ENCODE data around the gene ZC3HAV1. TPM values are rescaled to one million over a fixed set of nuclear protein-coding genes. Genes with fewer than 3 reads are reported as not detected.

ZC3HAV1 gene
- total and polyA plus RNA-seq, 10 of the 15 experiments (the other 5 are each of a cell fraction or from before 2014, with no cell fraction given): 18.5 to 55.3 (median 44.7) TPM

GRCh38 chr7:139087212-139087611, 22.3 kb downstream of the ZC3HAV1 start (continued):
- TF ChIP-seq CEBPZ (IDR thresholded peaks at IDR 0.05; ENCODE audit: low read depth, low read length) (no peak), PAX5 (IDR thresholded peaks at IDR 0.05; ENCODE audit: borderline replicate concordance, low read depth, low read length) (no peak)

GRCh38 chr7:139086454-139086853, 23.1 kb downstream of the ZC3HAV1 start:
- no peaks in the 10 kb centered on the region for H4K20me1 ChIP-seq (ENCODE audit: control insufficient read depth, insufficient read depth)
- in situ Hi-C loops (cut with MboI): no loop called here

More at GRCh38 chr7:139086454-139086853, 23.1 kb downstream of the ZC3HAV1 start:
- H3K4me3 ChIP-seq: no peak overlapping the region
- no peak overlapping the region for H3K27ac ChIP-seq (ENCODE audit: control insufficient read depth, insufficient read depth)
- no peak for ATAC-seq
- no peak overlapping the region for H3K4me2 ChIP-seq (ENCODE audit: control insufficient read depth, insufficient read depth)
- H3K9ac ChIP-seq (ENCODE audit: control insufficient read depth, insufficient read depth, low read length): no peak overlapping the region
- no peaks in the 10 kb centered on the region for H3K4me1 ChIP-seq (ENCODE audit: control insufficient read depth, insufficient read depth, low read length)
- ChIA-PET POLR2A (interaction anchor here (1.2 kb wide), 1 partner anchor 8 kb away, joined by 6 read pairs; no protein-coding TSS in a partner anchor), SMC1A (ENCODE audit: uncharacterized antibody, unreplicated experiment) (interaction anchor here (0.6 kb wide), 1 partner anchor 65 kb away, joined by 3 read pairs; no protein-coding TSS in a partner anchor), RAD21 (ENCODE audit: unreplicated experiment) (interaction anchor here (0.5 kb wide), 1 partner anchor 1726 kb away, joined by 3 read pairs; no protein-coding TSS in a partner anchor), CTCF (interaction anchor here (0.6 to 3.7 kb wide), 2 partner anchors 11 to 86 kb away, joined by 3 to 23 read pairs; no protein-coding TSS in a partner anchor)
- intact Hi-C loops (cut with micrococcal nuclease; ENCODE audit: unreplicated experiment): no loop called here
- peaks cover 17 to 51% of the 10 kb centered on the region in 2 experiments for H3K36me3 ChIP-seq (ENCODE audit: control insufficient read depth in 2 of 2, insufficient read depth in 2 of 2, low read length in 1 of 2)
- no peak for DNase-seq (ENCODE audit: low read depth, low spot score)
- no peaks in the 10 kb centered on the region for H3K27me3 ChIP-seq (replicated peaks in 1 of 2; ENCODE audit: control insufficient read depth in 2 of 2, insufficient read depth in 2 of 2, low read length in 1 of 2)
- TSS peak; percentile 17 for BruUV-seq (replicated peaks)
- 81% methylated on average over 2 of the region's 2 CpGs for WGBS (ENCODE audit: insufficient coverage, insufficient replicate concordance, low lambda C conversion rate, missing lambda C conversion rate)
- no peak for FAIRE-seq
- peaks cover 9% of the 10 kb centered on the region; the same call in 2 of the 3 replicates for H3K9me3 ChIP-seq (replicated peaks; ENCODE audit: control insufficient read depth, insufficient read depth, low read length)
- no peak overlapping the region for H2AFZ ChIP-seq (ENCODE audit: control insufficient read depth, low read depth, low read length)
- H3K79me2 ChIP-seq (ENCODE audit: control insufficient read depth, insufficient read depth, low read length): peaks cover 4% of the 10 kb centered on the region
- TF ChIP-seq ZNF622 (IDR thresholded peaks at IDR 0.05): no peak
- TF ChIP-seq CBX3 (IDR thresholded peaks at IDR 0.05; ENCODE audit: borderline replicate concordance, low read depth): no peak
- TF ChIP-seq SPI1 (IDR thresholded peaks at IDR 0.05; ENCODE audit: borderline replicate concordance, insufficient read depth, low read depth, low read length): peak; percentile 23; the same call in 1 of the 2 replicates
- no peak for TF ChIP-seq SMC3 (IDR thresholded peaks at IDR 0.05; ENCODE audit: borderline replicate concordance, low read length)

Data from GM12878 (cell line).